Adipose tissue (tissue), 3 donors: ENCODE data around the gene CAT. TPM values are rescaled to one million over a fixed set of nuclear protein-coding genes. Genes with fewer than 3 reads are reported as not detected.

Source experiments
- H3K27ac ChIP-seq: one replicate; pipeline ENCODE4 v1.5.1; 2013; ENCODE audit warnings: low read depth, low read length
- WGBS, 3 donors: extraction: QIAGEN DNeasy Blood & Tissue Kit; methylation state at CpG; one replicate each; pipeline ENCODE4 v1.1.7; 2013; 5-methylcytosine and 5-hydroxymethylcytosine counted together
- polyA plus RNA-seq, 3 donors: library from polyadenylated mRNA; stranded (reverse); fragments of 200-250 nt; gene quantifications; one replicate each; pipeline ENCODE4 v1.2.3, GENCODE V29; 2013
- donor health status: healthy with polysubstance abuse.
- donor health status: Bipolar disorder and iron deficiency.
- donor health status: healthy.

The CAT gene
- polyA plus RNA-seq, result 100 to 1,000 TPM in 2 of 3 donors, 10 to 100 TPM in 1; 55.9 to 268 (median 149) TPM

- peak within 1 kb of the TSS; percentile 59 for H3K27ac ChIP-seq
- WGBS, 3 donors, result 0 to 1% (median 0%) methylated on average over 61 to 62 of the region's 62 CpGs
These were observed at the start of gene CAT for GRCh38 chr11:34438529-34439507. TSS of gene CAT (plus strand) at chr11:34438934. CDS start at chr11:34439014, 80 bp downstream.

GRCh38 chr11:34394771-34395300 lies 43.9 kb upstream of the CAT start:
- WGBS, 3 donors, result 83 to 90% (median 89%) methylated on average over 6 of the region's 6 CpGs

GRCh38 chr11:34395916-34396550 lies 42.7 kb upstream of the CAT start:
- WGBS, 3 donors, result 83 to 93% (median 87%) methylated on average over 1 of the region's 1 CpG
- no peak overlapping the region for H3K27ac ChIP-seq

More at GRCh38 chr11:34394771-34395300, 43.9 kb upstream of the CAT start:
- H3K27ac ChIP-seq, result no peak overlapping the region

GRCh38 chr11:34397120-34397519 lies 41.6 kb upstream of the CAT start:
- no peak overlapping the region for H3K27ac ChIP-seq
- WGBS, 3 donors, result 64 to 88% (median 70%) methylated on average over 1 of the region's 1 CpG

- whole genome bisulfite sequencing, 3 donors, result 63 to 86% (median 86%) methylated on average over 2 of the region's 2 CpGs
- H3K27ac ChIP-seq, result no peak overlapping the region
These were observed 40.9 kb upstream of the CAT start for GRCh38 chr11:34397811-34398210.

- WGBS, 3 donors, result 59 to 79% (median 73%) methylated on average over 4 of the region's 4 CpGs
- no peak overlapping the region for H3K27ac ChIP-seq
These were observed 35.3 kb upstream of the CAT start for GRCh38 chr11:34403431-34403830.

GRCh38 chr11:34404280-34404679 lies 34.5 kb upstream of the CAT start:
- 86 to 89% (median 88%) methylated on average over 6 of the region's 6 CpGs for WGBS, 3 donors
- no peak overlapping the region for H3K27ac ChIP-seq

- 39 to 71% (median 55%) methylated on average over 6 to 7 of the region's 7 CpGs for WGBS, 3 donors
- no peak overlapping the region for H3K27ac ChIP-seq
These were observed 33.5 kb upstream of the CAT start for GRCh38 chr11:34405079-34405858.

- H3K27ac ChIP-seq, result no peak overlapping the region
- WGBS, 3 donors, result 75 to 92% (median 88%) methylated on average over 3 of the region's 3 CpGs
These were observed 32.3 kb upstream of the CAT start for GRCh38 chr11:34406413-34406812.

- no peak overlapping the region for H3K27ac ChIP-seq
- 58 to 74% (median 67%) methylated on average over 2 of the region's 2 CpGs for WGBS, 3 donors
These were observed 31.5 kb upstream of the CAT start for GRCh38 chr11:34407121-34407813.

- 53 to 66% (median 61%) methylated on average over 2 of the region's 2 CpGs for WGBS, 3 donors
- H3K27ac ChIP-seq, result no peak overlapping the region
These were observed 30.1 kb upstream of the CAT start for GRCh38 chr11:34408580-34409172.

- WGBS, 3 donors, result 65 to 97% (median 88%) methylated on average over 3 of the region's 3 CpGs
- no peak overlapping the region for H3K27ac ChIP-seq
These were observed 27.6 kb upstream of the CAT start for GRCh38 chr11:34411111-34411510.

GRCh38 chr11:34411791-34412190 lies 26.9 kb upstream of the CAT start:
- 84 to 93% (median 85%) methylated on average over 2 of the region's 2 CpGs for WGBS, 3 donors

GRCh38 chr11:34413263-34413662 lies 25.5 kb upstream of the CAT start:
- no peak overlapping the region for H3K27ac ChIP-seq
- 84 to 91% (median 84%) methylated on average over 1 of the region's 1 CpG for WGBS, 3 donors

More at GRCh38 chr11:34411791-34412190, 26.9 kb upstream of the CAT start:
- H3K27ac ChIP-seq, result no peak overlapping the region

GRCh38 chr11:34415538-34415937 lies 23.2 kb upstream of the CAT start:
- WGBS, 3 donors, result 37 to 83% (median 60%) methylated on average over 4 of the region's 4 CpGs

GRCh38 chr11:34416088-34416487 lies 22.6 kb upstream of the CAT start:
- WGBS, 3 donors, result 26 to 75% (median 52%) methylated on average over 1 of the region's 1 CpG

More at GRCh38 chr11:34415538-34415937, 23.2 kb upstream of the CAT start:
- H3K27ac ChIP-seq, result no peak overlapping the region

GRCh38 chr11:34416766-34417165 lies 22.0 kb upstream of the CAT start:
- WGBS, 3 donors, result 33 to 54% (median 35%) methylated on average over 3 of the region's 3 CpGs
- no peak overlapping the region for H3K27ac ChIP-seq

More at GRCh38 chr11:34416088-34416487, 22.6 kb upstream of the CAT start:
- no peak overlapping the region for H3K27ac ChIP-seq
